HS-27A (cell line): Measurements from ENCODE around the gene NRG3.

Experiments
- DNase-seq: peaks from one replicate; pipeline ENCODE4 v3.0.0-alpha.2; 2012; ENCODE audit warnings: low read depth, missing footprints

Gene NRG3

DNA sequence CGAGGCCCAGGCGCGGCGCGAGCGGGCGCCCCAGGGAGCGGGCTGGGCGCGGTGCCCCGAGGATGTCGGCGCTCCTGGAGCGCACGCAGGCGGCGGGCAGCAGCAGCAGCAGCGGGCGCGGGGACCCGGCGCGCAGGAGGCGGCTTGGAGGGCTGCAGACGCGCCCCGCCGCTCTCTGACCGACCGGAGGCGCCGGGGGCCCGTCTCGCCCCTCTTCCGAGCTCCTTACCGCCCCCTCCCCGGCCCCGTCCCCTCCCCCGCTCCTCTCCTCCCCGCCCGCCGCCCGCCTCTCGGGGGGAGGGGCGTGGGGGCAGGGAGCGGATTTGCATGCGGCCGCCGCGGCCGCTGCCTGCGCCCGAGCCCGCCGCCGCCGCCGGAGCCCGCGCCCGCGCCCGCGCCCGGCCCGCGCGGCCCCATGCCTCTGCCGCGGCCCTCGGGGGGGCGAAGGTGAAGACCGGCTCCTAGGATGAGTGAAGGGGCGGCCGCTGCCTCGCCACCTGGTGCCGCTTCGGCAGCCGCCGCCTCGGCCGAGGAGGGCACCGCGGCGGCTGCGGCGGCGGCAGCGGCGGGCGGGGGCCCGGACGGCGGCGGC lies at the start of gene NRG3:
Gene NRG3, plus strand, starts transcription at position 320 of the 592 bp plus-strand sequence.
- no peak for DNase-seq

DNA sequence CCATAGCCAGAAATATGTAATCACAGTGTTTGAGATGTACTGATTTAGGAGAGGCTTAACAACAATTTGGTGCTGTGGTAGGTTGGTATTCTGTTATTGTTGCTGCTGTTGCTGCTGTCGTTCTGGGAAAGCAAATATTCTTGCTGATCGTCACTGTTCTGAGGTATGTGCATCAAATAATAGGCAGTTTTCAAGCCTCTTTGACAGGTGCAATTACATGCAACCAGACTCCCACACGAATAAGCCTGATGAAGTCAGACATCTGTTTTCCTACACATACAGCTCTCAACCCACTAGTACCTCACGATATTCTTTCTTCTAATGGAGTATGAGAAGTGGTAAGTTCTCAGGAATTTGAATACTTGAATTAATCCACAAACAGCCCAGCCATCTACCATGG lies 46.7 kb upstream of the NRG3 start:
- no peak for DNase-seq

DNA sequence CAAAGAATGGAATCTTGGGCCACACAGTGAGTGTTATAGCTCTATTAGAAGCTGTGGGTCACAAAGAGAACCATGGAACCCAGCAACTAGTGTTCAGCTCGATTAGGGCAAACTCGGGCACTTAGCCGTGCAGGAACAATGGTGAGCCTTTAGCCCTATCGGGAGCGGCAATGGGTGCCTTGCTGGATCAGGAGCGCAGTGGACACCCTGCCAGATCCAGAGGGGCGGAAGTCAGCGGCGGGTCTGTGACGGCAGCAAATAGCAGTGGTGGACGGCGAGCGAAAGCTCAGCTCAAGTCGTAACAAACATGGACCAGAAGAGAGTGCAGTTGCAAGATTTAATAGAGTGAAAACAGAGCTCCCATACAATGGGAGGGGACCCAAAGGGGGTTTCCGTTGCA lies 43.9 kb upstream of the NRG3 start:
- DNase-seq: no peak

DNA sequence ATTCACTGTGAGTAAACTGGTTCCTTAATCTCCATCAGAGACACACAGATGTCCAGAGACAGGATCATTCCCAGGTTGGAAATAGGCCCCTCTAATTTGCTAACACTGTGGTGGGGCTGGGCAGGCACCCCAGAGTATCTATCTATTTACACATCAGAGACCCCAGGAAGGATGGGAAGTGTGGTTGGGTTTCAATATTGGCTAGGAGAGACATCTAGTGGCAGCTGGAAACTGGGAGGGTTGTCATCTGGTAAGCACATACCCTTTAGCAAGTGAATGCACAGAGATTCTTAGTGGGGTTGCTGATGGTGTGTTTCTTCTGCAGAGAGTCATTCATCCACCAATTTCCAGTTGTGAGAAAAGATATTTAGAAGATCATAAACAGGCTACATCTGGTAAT lies 36.0 kb upstream of the NRG3 start:
- DNase-seq: no peak

DNA sequence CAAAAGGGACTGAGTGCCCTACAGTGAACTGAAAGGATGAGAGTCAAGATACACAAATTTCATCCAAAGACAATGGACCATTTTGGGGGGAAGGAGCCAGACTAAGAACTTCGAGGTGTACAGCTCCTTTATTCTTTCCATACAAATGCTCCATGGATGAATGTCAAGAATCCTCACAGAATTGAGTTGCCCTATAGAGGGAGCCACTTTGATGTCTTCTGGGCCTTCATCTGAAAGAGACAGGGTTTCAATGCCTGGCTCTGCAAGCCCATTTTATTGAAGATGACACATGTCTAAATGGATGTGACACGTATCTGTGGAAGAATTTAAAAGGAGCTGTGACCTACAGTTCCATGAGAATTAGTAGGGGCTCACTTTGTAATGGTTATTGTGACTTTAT lies 32.0 kb upstream of the NRG3 start:
- DNase-seq: no peak

DNA sequence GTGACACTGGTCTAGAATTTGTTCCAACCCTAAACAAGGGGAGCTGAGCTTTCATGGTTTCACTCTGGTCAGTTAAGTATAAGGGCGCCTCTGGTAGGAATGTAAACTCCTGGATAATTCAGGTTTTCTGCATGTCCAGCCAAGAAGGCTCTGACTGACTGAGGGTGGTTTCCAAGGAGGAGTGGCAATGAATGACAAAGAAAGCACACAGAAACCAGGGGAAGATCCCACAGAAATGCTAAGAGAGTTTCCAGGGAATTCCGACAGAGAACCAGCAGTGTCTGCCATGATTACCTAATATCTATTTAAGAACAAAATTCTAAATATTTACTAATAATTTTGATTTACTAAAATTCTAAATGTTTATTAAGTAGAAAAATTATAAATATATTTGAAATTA lies 27.3 kb upstream of the NRG3 start:
- DNase-seq: no peak

DNA sequence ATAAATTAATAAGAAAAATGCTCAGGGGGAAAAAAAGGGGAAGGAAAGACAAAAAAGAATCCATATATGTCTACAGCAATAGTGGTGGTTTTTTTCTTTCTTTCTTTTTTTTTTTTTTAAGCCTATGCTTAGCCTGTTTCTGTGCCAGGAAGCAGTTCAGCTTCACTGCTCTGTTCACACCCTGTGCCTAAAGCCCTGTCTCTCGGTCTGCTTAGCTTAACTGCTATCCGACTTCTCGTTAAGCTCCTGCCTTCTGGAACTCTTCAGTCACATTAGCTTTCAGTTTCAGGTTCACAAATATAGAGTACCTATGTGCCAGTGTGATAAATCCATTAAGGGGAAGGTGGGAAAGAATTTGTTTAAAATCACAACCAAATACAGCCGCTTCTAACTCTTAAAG lies 26.5 kb upstream of the NRG3 start:
- no peak for DNase-seq

DNA sequence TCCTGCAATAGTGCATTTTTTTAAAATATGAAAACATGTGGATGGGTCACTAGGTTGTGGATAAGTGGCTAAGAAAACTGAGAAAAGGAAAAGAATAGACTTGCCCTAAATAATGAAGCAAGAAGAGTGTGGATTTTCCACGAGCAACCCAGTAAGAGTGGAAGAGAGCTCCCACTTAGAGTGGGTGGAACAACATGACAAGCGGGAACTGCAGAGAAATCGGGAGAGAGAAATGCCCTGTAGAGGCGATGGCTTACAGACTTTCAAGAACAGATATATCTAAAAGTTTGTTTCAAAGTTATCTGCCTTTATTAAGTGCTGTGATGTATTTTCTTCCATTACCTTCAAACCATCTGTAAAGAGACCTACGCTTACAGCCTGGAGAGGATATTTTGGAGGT lies 26.1 kb upstream of the NRG3 start:
- no peak for DNase-seq

DNA sequence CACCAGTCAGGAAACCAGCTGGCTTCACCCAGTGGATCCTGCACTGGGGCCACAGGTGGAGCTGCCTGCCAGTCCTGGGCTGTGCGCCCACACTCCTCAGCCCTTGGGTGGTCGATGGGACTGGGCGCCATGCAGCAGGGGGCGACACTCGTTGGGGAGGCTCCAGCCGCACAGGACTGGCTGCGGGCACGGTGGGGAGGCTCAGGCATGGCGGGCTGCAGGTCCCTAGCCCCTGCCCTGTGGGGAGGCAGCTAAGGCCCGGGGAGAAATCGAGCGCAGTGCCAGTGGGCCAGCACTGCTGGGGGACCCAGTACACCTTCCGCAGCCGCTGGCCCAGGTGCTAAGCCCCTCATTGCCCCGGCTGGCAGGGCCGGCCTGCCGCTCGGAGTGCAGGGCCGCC lies 12.4 kb upstream of the NRG3 start:
- DNase-seq: no peak

DNA sequence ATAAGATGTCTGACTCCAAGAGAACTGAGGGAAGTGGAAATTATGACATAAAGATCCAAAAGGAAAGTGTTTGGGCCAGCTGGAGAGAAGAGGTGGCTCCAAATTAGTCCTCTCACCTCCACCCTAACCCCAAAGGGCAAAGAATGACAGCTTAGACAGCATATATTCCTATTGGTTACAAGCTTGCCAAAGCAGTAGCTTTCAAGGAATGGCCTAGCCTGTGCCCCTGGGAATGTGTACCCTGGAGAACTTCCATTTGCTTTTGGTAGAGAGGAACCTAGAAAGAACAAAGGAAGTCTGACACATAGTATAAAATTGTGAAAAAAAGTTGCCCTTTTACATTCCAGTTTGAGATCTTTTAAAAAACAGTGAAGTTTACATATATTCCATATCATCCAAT lies 11.2 kb upstream of the NRG3 start:
- no peak for DNase-seq

DNA sequence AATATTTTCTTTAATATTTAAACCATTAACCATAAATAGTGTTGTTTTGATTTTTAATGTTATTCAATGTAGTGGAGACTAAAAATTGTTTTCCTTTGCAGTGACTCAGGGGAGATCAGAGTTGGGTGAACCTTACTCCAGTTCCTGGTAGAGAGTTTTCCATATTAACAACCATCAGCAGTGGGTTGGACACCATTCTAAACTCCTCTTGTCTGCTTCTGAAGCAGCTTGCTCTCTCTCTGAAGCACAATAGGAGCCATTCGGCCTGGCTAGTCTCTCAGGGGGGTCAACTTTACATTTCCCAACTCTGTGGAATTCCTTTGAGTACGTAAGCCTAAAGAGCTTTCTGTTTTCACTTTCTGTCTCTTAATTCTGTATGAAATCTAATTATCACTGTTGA lies 9.4 kb upstream of the NRG3 start:
- DNase-seq: no peak

DNA sequence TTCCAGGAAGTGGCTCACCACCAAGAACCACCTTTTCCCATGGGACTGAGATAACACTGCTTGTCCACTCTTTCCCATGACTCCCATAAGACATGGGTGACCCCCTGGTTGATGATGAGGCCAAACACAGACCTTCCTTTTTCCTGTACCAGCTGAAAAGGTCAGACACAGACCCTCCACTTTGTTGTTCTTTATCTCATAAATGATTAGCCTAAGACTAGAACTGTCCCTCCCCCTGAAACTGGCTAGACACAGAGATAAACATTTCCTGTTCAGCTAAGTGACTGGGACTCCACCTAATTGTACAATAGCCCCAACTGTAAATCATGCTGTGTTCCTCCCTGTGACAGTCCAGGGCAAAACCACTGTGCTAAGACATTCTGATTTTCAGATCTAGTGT lies 8.2 kb upstream of the NRG3 start:
- DNase-seq: no peak

DNA sequence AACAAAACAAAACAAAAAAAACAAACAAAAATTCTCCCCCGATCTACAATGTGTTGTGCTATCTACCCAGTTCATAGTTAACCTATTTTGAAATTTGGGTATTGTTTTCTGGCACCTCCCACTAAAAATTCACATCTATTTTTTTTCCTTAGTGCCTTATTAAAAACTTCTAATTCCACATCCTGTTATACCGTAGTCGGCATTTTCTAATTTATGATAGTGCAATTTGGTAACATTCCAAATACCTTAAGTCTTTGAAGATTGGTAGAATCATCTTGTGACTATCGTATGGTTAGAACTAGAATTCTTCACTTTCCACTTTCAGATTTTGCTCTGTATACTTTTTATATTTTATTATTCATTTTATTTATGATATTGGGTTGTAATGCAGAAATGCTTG lies 4.5 kb upstream of the NRG3 start:
- DNase-seq: no peak

DNA sequence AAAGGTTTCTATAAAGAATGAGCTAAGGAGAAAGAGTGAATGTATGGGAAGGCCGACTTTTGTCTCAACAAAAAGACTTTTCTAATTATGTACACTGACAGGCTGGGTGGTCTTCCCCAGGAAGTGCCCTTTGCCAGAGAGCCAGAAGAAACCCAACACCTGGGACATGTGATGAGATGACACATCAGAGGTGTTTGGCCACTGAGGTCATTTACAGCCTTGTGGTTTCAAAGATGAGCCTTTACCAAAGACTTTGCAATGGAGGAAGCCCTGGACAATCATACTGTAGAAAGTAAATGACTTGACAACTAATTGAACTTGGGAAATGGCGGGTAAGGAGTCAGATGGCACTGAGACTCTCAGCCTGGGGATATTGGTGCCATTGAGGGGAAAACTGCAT lies 3.4 kb upstream of the NRG3 start:
- DNase-seq: no peak

DNA sequence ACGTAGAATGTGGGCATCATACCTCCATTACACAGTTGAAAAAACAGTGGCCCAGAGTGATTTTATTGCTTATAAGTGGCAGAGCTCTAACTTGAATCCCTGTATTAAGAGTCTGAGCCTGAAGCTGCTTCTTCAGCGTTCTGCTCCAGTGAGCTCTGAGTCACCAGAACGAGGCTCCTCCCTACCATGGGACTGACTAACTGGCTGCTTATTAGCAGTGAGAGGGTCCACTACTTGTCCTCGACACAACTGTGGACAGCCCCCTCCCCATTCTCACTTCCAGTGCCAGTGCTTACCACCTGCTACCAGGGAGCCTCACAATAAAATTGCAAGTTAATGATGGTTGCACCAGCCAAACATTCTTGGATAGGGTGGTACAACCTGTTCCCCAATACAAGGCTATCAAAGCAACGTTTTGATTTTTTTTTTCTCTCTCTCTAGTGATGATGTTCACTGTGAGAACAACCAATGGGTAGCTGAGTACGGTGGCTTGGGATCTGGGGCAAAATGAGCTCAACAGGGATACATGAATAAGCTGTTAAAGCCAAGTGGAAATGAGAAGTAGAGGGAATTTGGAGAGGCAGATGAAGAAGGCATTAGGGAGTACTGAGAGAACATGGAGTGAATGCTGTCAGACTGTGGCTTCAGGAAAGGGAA lies 2.7 kb upstream of the NRG3 start:
- no peak for DNase-seq

DNA sequence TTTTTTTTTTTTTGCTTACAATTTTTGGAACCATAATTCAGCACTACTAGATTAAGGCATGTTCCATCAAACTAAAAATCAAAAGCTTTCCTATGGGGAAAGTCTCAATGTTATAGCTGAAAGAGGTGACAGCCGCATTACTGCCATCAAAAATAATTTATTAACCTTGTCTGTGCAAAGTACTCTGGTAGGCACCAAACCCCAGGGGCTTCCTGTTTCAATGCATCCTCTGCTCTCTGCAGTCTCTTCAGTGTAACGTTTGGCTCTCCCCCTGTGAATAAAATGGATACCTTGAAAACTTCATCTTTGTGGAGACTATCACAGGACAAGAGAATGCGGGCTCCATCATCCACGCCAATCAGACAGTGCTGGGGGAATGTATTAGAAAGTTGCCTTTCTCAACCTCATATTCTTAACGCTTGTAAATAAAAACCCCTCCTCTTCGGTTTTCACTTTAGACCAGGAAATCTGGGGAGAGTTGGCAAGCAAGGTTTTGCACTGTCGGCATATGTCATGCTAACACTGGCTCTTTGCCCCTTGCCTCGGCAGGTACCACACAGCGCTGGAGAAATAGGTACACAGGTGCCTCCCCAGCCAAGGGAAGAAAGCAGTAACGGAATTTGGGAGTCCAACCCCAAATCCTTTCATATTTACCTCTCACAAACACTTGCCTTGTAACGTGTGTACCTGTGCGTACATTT lies 1.6 kb upstream of the NRG3 start:
- DNase-seq: no peak

DNA sequence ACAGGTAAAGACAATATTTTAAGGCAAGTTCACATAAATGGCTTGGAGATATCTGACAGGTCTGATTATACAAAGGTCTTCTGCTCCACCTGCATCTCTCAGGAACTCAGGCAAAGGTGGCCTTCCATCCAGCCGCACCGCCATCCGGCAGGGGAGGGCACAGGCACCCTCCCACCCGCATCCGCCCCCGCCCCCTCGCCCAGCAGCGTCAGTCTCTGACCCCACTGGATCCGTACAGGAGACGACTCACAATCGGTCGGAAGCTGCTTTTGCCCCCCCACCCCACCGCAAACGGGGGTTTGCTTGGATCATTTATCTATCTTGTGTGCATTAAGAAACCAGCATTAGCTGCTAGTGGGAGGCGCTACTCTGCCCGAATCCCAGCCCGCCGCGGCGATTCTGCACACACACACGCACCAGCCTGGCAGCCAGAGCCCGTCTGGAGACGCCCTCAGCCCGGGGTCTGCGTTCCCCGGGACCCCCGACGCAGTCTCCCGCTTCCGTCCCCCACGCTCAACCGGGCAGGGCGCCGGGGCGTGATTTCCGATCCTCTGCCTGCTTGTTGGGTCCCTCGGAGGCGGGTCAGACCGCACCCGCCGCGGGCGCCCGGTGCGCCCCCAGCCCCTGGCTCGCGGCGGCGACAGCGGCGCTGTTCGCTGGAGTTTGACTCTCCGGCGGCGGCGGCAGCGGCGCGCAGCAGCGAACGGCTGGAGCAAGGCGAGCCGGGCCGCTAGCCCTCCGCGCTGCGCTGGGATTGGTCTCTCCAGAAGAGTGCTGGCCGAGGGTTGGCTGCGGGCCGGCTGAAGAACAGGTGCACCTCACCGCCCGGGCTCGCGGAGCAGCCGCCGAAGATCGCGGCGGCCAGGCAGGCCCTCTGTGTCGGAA lies 820 bp upstream of the NRG3 start:
- no peak for DNase-seq

DNA sequence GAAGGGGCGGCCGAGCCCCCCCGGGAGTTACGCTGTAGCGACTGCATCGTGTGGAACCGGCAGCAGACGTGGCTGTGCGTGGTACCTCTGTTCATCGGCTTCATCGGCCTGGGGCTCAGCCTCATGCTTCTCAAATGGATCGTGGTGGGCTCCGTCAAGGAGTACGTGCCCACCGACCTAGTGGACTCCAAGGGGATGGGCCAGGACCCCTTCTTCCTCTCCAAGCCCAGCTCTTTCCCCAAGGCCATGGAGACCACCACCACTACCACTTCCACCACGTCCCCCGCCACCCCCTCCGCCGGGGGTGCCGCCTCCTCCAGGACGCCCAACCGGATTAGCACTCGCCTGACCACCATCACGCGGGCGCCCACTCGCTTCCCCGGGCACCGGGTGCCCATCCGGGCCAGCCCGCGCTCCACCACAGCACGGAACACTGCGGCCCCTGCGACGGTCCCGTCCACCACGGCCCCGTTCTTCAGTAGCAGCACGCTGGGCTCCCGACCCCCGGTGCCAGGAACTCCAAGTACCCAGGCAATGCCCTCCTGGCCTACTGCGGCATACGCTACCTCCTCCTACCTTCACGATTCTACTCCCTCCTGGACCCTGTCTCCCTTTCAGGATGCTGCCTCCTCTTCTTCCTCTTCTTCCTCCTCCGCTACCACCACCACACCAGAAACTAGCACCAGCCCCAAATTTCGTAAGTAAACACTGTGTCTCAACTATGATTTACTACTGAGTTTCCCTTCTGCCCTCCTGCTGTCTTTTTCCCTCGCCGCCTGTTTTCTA lies 666 bp downstream of the NRG3 start:
- no peak for DNase-seq

DNA sequence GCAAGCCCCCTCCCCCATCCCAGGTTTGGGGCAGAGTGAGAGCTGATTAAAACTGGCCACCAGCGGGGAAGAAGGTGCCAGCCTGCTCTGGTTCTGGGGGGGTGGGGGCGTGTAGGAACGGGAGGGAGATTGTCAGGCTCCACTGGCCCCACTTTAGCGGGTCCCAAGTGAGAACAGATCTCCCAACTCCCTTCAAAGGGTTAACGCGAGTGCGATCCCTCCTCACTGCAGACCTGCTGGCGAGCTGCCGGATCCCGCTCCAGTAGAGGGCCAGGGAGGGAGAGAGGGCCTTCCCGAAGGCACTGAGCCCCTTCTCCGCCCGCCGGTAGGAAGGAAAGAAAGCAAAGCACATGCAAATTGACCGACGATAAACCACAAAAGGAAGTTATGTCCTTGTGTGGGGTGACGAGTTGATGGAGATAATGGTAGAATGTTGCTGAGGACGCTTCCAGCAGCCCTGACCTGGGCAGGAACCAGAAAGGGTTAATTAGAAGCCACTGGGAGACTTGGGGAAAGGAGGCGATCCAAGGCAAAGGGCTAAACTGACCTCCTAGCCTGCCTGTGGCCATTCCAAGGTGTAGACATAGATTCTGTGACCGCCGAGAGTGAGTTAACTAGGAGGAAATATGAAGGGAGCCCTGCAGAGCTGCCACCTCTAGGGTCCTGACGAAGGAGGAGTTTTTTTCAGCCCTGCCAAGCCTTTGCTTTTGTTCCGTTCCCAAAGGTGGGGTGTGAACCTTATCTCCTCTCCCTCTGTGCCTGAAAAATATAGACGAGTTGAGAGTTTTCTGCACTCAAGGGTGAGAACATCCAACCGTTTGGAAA lies 1.5 kb downstream of the NRG3 start:
- DNase-seq: no peak

DNA sequence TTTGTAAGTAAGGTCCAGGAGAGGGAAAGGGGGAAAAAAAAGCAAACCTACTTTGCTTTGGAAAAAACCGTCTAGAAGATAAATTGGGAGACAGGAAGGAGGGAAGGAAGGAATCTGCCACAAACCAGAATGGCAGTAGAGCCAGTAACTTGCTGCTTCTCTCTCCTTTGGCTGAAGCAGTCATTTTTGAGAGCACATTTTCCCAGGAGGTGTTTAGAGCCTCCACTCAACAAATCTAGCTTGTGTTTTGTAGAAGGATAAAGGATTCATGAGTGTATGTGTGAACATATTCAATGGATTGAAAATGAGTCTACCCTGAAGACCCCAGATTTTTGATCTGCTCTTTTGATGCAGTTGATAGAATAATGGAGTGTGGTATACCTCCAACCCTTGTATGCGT lies 2.6 kb downstream of the NRG3 start:
- DNase-seq: no peak

DNA sequence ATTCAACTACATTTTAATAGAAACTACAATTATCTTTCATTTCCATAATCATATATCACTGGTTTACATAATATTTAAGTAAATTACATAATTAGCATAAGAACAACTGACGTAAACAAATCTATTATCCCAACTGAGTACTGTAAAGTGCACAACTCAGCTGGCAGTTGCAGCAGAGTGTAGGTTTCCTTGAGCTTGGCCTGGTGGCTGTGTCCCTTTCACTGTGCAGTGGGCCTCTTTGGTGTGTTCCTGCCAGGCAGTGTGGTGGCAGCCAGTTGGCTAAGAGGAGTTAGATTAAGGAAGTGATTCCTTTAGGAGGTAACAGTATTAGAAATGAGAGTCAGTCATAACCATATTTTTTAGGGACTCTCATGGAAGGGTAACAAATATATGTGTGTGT lies 7.0 kb downstream of the NRG3 start:
- no peak for DNase-seq
